H1 (cell line): ENCODE measurements around the gene GABPA. TPM values are rescaled to one million over a fixed set of nuclear protein-coding genes. Genes with fewer than 3 reads are reported as not detected.

Source experiments
- CTCF ChIA-PET: fragments of 300-600 bp; sonication (Branson Sonifier 250); formaldehyde crosslinking; loops from one replicate; lab custom pipeline; 2021; ENCODE audit not compliant: partially characterized antibody; lab: Charles Lee
- POLR2A ChIA-PET: fragments of 300-600 bp; sonication (Branson Sonifier 250); formaldehyde crosslinking; loops from one replicate; lab custom pipeline; 2021; ENCODE audit warnings: inconsistent platforms; ENCODE audit not compliant: partially characterized antibody; lab: Charles Lee
- DNase-seq, 2 experiments: peaks; one replicate each; pipeline versions ENCODE4 v3.0.0 to v3.0.0-alpha.2; 2010 to 2022; ENCODE audit warnings: low spot score in 2 of 2, low read depth in 1 of 2, mixed read lengths in 1 of 2
- FAIRE-seq: peaks from 2 replicates; lab custom pipeline; 2011; peaks lifted over from hg19 to GRCh38; lab: Jason Lieb, UNC
- H2AFZ ChIP-seq: 2 replicates; pipeline ENCODE4 v1.8.1; 2012; ENCODE audit warnings: low read length, inconsistent platforms
- H2AK5ac ChIP-seq: 2 replicates; pipeline ENCODE4 v1.6.1; 2013; ENCODE audit warnings: low read depth, low read length
- H2BK120ac ChIP-seq: replicated peaks from 2 replicates; pipeline ENCODE3; 2013; ENCODE audit warnings: low read depth, low read length, inconsistent platforms
- H2BK12ac ChIP-seq: 2 replicates; pipeline ENCODE4 v1.6.1; 2013; ENCODE audit warnings: low read depth, low read length
- H2BK15ac ChIP-seq: 2 replicates; pipeline ENCODE4 v1.6.1; 2013; ENCODE audit warnings: low read length
- H2BK20ac ChIP-seq: 2 replicates; pipeline ENCODE4 v1.6.1; 2013; ENCODE audit warnings: low read length
- H2BK5ac ChIP-seq: 2 replicates; pipeline ENCODE4 v1.6.1; 2013; ENCODE audit warnings: low read depth, low read length
- H3K14ac ChIP-seq: 2 replicates; pipeline ENCODE4 v1.6.1; 2013; ENCODE audit warnings: inconsistent platforms; ENCODE audit not compliant: insufficient read length
- H3K18ac ChIP-seq: 2 replicates; pipeline ENCODE4 v1.6.1; 2013; ENCODE audit warnings: low read length; ENCODE audit errors: extremely low read depth
- H3K23ac ChIP-seq: 2 replicates; pipeline ENCODE4 v1.6.1; 2013; ENCODE audit warnings: inconsistent platforms; ENCODE audit not compliant: insufficient read length
- H3K23me2 ChIP-seq: 2 replicates; pipeline ENCODE4 v1.6.1; 2013; ENCODE audit warnings: low read depth, low read length
- H3K27ac ChIP-seq: 2 replicates; pipeline ENCODE4 v1.6.1; 2011; ENCODE audit warnings: low read depth, low read length, inconsistent platforms
- H3K27me3 ChIP-seq, 4 experiments: replicated peaks in 1 of 4; 1 replicate in 1 of 4; 2 replicates in 3 of 4; pipeline versions ENCODE4 v1.6.1 to v1.8.1; 2011 to 2013; ENCODE audit warnings: low read length in 3 of 4, mild to moderate bottlenecking in 3 of 4, inconsistent platforms in 2 of 4, mixed read lengths in 2 of 4, moderate library complexity in 1 of 4; ENCODE audit not compliant: control insufficient read depth in 3 of 4, insufficient read depth in 3 of 4; ENCODE audit errors: extremely low read depth in 1 of 4
- H3K36me3 ChIP-seq, 4 experiments: 2 replicates each; pipeline versions ENCODE4 v1.6.1 to v1.8.1; 2011 to 2013; ENCODE audit warnings: mild to moderate bottlenecking in 4 of 4, low read length in 3 of 4, moderate library complexity in 2 of 4, control low read depth in 1 of 4, inconsistent platforms in 1 of 4; ENCODE audit not compliant: insufficient read depth in 4 of 4, control insufficient read depth in 2 of 4
- H3K4ac ChIP-seq: replicated peaks from 2 replicates; pipeline ENCODE3; 2013; ENCODE audit warnings: low read length, low read depth, mixed read lengths, inconsistent platforms; ENCODE audit not compliant: insufficient read length
- H3K4me1 ChIP-seq, 4 experiments: replicated peaks in 1 of 4; 1 replicate in 1 of 4; 2 replicates in 3 of 4; pipeline versions ENCODE4 v1.6.1 to v1.8.1; 2011 to 2013; ENCODE audit warnings: low read length in 3 of 4, inconsistent platforms in 2 of 4, mixed read lengths in 1 of 4; ENCODE audit not compliant: insufficient read depth in 4 of 4, control insufficient read depth in 3 of 4
- H3K4me2 ChIP-seq, 2 experiments: 2 replicates each; pipeline versions ENCODE4 v1.6.1 to v1.8.1; 2011 to 2013; ENCODE audit warnings: low read depth in 2 of 2, low read length in 2 of 2, control low read depth in 1 of 2, inconsistent platforms in 1 of 2, mild to moderate bottlenecking in 1 of 2; ENCODE audit not compliant: insufficient read depth in 1 of 2
- H3K4me3 ChIP-seq, 4 experiments: fragments of 200-600, 300-600 bp in 1 of 4; sonication (generic), shearing (Covaris generic), sonication (Bioruptor Twin) in 1 of 4; 2 replicates each; pipeline versions ENCODE4 v1.5.1 to v1.8.1; 2011 to 2016; ENCODE audit warnings: low read length in 4 of 4, low read depth in 3 of 4, control low read depth in 2 of 4, inconsistent platforms in 2 of 4, mild to moderate bottlenecking in 2 of 4, mixed read lengths in 1 of 4, moderate library complexity in 1 of 4; ENCODE audit not compliant: insufficient read depth in 2 of 4; ENCODE audit errors: extremely low read depth in 1 of 4
- H3K56ac ChIP-seq: replicated peaks from 2 replicates; pipeline ENCODE3; 2013; ENCODE audit warnings: low read depth, mild to moderate bottlenecking, mixed read lengths, low read length, inconsistent platforms; ENCODE audit not compliant: insufficient read length
- H3K79me1 ChIP-seq: 2 replicates; pipeline ENCODE4 v1.6.1; 2013; ENCODE audit warnings: low read depth, low read length, control low read depth
- H3K79me2 ChIP-seq, 2 experiments: 2 replicates each; pipeline versions ENCODE4 v1.6.1 to v1.8.1; 2012 to 2013; ENCODE audit warnings: low read length in 2 of 2, mild to moderate bottlenecking in 2 of 2, inconsistent platforms in 1 of 2; ENCODE audit not compliant: insufficient read depth in 2 of 2, control insufficient read depth in 1 of 2
- H3K9ac ChIP-seq, 4 experiments: replicated peaks in 1 of 4; 1 replicate in 1 of 4; 2 replicates in 3 of 4; pipeline versions ENCODE4 v1.6.1 to v1.8.1; 2011 to 2013; ENCODE audit warnings: low read depth in 3 of 4, low read length in 3 of 4, control low read depth in 2 of 4, mild to moderate bottlenecking in 2 of 4, moderate library complexity in 2 of 4, inconsistent platforms in 1 of 4; ENCODE audit errors: extremely low read depth in 1 of 4
- H3K9me3 ChIP-seq, 2 experiments: 2 replicates each; pipeline versions ENCODE4 v1.6.1 to v1.8.1; 2012 to 2013; ENCODE audit warnings: mild to moderate bottlenecking in 2 of 2, moderate library complexity in 2 of 2, control low read depth in 1 of 2, inconsistent platforms in 1 of 2, low read depth in 1 of 2, low read length in 1 of 2, mixed read lengths in 1 of 2; ENCODE audit not compliant: insufficient read depth in 2 of 2
- H4K20me1 ChIP-seq, 2 experiments: replicated peaks in 1 of 2; 2 replicates each; pipeline versions ENCODE3 to v1.8.1; 2011 to 2013; ENCODE audit warnings: inconsistent platforms in 2 of 2, low read length in 2 of 2, mild to moderate bottlenecking in 1 of 2; ENCODE audit not compliant: insufficient read depth in 2 of 2, control insufficient read depth in 1 of 2
- H4K5ac ChIP-seq: 2 replicates; pipeline ENCODE4 v1.6.1; 2013; ENCODE audit warnings: low read length, low read depth, mixed read lengths, inconsistent platforms; ENCODE audit not compliant: insufficient read length
- H4K8ac ChIP-seq: 2 replicates; pipeline ENCODE4 v1.8.0; 2013; ENCODE audit warnings: mild to moderate bottlenecking, moderate library complexity, low read length, inconsistent platforms; ENCODE audit not compliant: insufficient read depth; ENCODE audit errors: extremely low read depth
- H4K91ac ChIP-seq: replicated peaks from 2 replicates; pipeline ENCODE3; 2013; ENCODE audit warnings: low read length, mixed read lengths, inconsistent platforms; ENCODE audit not compliant: insufficient read length
- GTF2F1 ChIP-seq: IDR thresholded peaks from 2 replicates; pipeline ENCODE4 v1.6.1; 2012; ENCODE audit warnings: low read depth, low read length, improper control_type of control experiment, borderline replicate concordance
- JUN ChIP-seq: IDR thresholded peaks from 2 replicates; pipeline ENCODE4 v1.6.1; 2011; ENCODE audit warnings: low read depth, mild to moderate bottlenecking, improper control_type of control experiment, low read length
- KDM1A ChIP-seq: fragments of 200-600, 300-600 bp; sonication (generic); IDR thresholded peaks from 2 replicates; pipeline ENCODE4 v1.7.1; 2016; ENCODE audit warnings: mild to moderate bottlenecking, low read length, borderline replicate concordance
- MAX ChIP-seq: IDR thresholded peaks from 2 replicates; pipeline ENCODE4 v1.6.1; 2012; ENCODE audit warnings: inconsistent platforms
- NANOG ChIP-seq: IDR thresholded peaks from 2 replicates; pipeline ENCODE4 v1.6.1; 2011; ENCODE audit warnings: low read length, low read depth, mild to moderate bottlenecking, inconsistent platforms; ENCODE audit not compliant: insufficient read depth, poor library complexity, severe bottlenecking
- NRF1 ChIP-seq: IDR thresholded peaks from 2 replicates; pipeline ENCODE4 v1.6.1; 2011; ENCODE audit warnings: mild to moderate bottlenecking, low read depth, low read length, improper control_type of control experiment
- PHF8 ChIP-seq: fragments of 200-600 bp; sonication (generic); conservative IDR thresholded peaks from 2 replicates; pipeline ENCODE4 v1.7.1; 2012; ENCODE audit warnings: low read depth, mild to moderate bottlenecking, inconsistent platforms, low read length, moderate library complexity
- RNF2 ChIP-seq: fragments of 200-900, 300-1000 bp; sonication (generic); IDR thresholded peaks from 2 replicates; pipeline ENCODE4 v1.7.1; 2016; ENCODE audit warnings: borderline replicate concordance, low read depth, mild to moderate bottlenecking, antibody characterized with exemption, low read length; ENCODE audit not compliant: poor library complexity, severe bottlenecking; ENCODE audit errors: missing control alignments
- SAP30 ChIP-seq: fragments of 300-600 bp; sonication (generic); IDR thresholded peaks from 2 replicates; pipeline ENCODE4 v1.7.1; 2012; ENCODE audit warnings: low read length, moderate library complexity, mild to moderate bottlenecking, inconsistent platforms; ENCODE audit not compliant: insufficient read depth, insufficient replicate concordance
- SP1 ChIP-seq: IDR thresholded peaks from 2 replicates; pipeline ENCODE4 v1.6.1; 2011; ENCODE audit warnings: low read depth, low read length
- SP4 ChIP-seq: IDR thresholded peaks from 2 replicates; pipeline ENCODE4 v1.6.1; 2012; ENCODE audit warnings: low read length, inconsistent platforms
- TAF7 ChIP-seq: optimal IDR thresholded peaks from 2 replicates; pipeline ENCODE3; 2011; ENCODE audit warnings: low read depth, mild to moderate bottlenecking, inconsistent platforms, low read length, moderate library complexity, borderline replicate concordance
- TBP ChIP-seq: IDR thresholded peaks from 2 replicates; pipeline ENCODE4 v1.6.1; 2011; ENCODE audit warnings: low read depth, low read length, improper control_type of control experiment
- ZNF274 ChIP-seq: IDR thresholded peaks from 2 replicates; pipeline ENCODE4 v1.7.0; 2012; ENCODE audit warnings: low read length, borderline replicate concordance; ENCODE audit errors: extremely low read depth
- WGBS, 2 experiments: shearing (Covaris generic) in 1 of 2; methylation state at CpG; one replicate each; pipeline versions ENCODE4 v1.1.6 to v1.1.7; 2013 to 2015; ENCODE audit warnings: low lambda C conversion rate in 2 of 2, mixed read lengths in 2 of 2, inconsistent platforms in 1 of 2, low coverage in 1 of 2, missing lambda C conversion rate in 1 of 2; ENCODE audit not compliant: insufficient replicate concordance in 2 of 2, insufficient coverage in 1 of 2, insufficient read length in 1 of 2; ENCODE audit errors: extremely low coverage in 1 of 2, missing lambda C conversion rate in 1 of 2; 5-methylcytosine and 5-hydroxymethylcytosine counted together
- polyA plus RNA-seq, 7 experiments: library from polyadenylated mRNA; depleted of rRNA in 3 of 7; stranded (reverse) in 5 of 7; unstranded in 2 of 7; fragments of >200 nt in 5 of 7; fragments of 200-250 nt in 2 of 7; gene quantifications; 1 replicate in 5 of 7; 2 replicates in 1 of 7; 4 replicates in 1 of 7; pipeline versions ENCODE4 v1.2.1 to v1.2.3, GENCODE V29; 2011 to 2013; ENCODE audit warnings: missing spikeins in 2 of 7, mixed read lengths in 2 of 7
- total RNA-seq: library from RNA; stranded (reverse); fragmentation: NEBNext Ultra II Directional; extraction: Animal tissue kit (Norgen Biotek cat#: 25700); gene quantifications from 2 replicates; pipeline ENCODE4 v1.2.1, GENCODE V29; 2021

Gene GABPA
- total and polyA plus RNA-seq, 2 of the 8 experiments (the other 6 are each of a cell fraction or from before 2014, with no cell fraction given), result 5.2 to 22.2 TPM

DNA sequence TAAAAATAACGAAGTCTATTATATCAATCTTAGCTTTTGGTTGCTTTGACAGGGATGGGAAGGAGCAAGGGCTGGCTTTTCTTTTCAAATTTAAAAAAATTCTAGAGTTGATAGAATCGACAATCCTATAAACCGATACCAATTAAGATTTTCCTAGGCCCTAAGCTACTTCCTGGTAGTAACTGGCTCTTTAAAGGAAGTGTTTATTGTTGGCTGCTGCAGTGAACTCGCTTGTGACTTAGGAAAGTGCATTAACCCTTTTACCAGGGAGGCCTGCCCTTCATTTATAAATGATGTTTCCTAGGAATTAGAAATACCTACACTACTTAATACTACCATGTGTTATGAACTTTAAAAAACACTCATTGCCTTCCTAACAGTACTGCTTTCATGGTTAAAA, 33.2 kb upstream of the GABPA start:
- H3K56ac ChIP-seq, result no peak overlapping the region
- no peak overlapping the region for H3K18ac ChIP-seq
- WGBS, 2 experiments, result 83% methylated on average over 4 of the region's 4 CpGs; no CpG with 5 or more reads in 1 of the 2 experiments
- no peak overlapping the region for H4K91ac ChIP-seq
- H3K27ac ChIP-seq, result no peak overlapping the region
- H3K4ac ChIP-seq, result no peak overlapping the region
- H2AK5ac ChIP-seq, result no peak overlapping the region
- no peak overlapping the region for H3K14ac ChIP-seq
- H2BK20ac ChIP-seq, result no peak overlapping the region
- H3K4me2 ChIP-seq, result no peak overlapping the region
- no peak overlapping the region for H2BK15ac ChIP-seq
- H3K36me3 ChIP-seq, result no peaks in the 10 kb centered on the region; a peak in 2 of 8 replicates
- H3K27me3 ChIP-seq, result no peaks in the 10 kb centered on the region
- no peak overlapping the region for H2AFZ ChIP-seq
- DNase-seq, result no peak
- no peak overlapping the region for H4K5ac ChIP-seq
- H3K79me2 ChIP-seq, result no peaks in the 10 kb centered on the region
- FAIRE-seq, result no peak
- no peak overlapping the region for H3K4me3 ChIP-seq
- no peaks in the 10 kb centered on the region for H4K20me1 ChIP-seq
- no peak overlapping the region for H4K8ac ChIP-seq
- H3K79me1 ChIP-seq, result no peaks in the 10 kb centered on the region
- H3K9ac ChIP-seq, result no peak overlapping the region
- no peak overlapping the region for H2BK5ac ChIP-seq
- H2BK120ac ChIP-seq, result no peak overlapping the region
- ChIA-PET CTCF (interaction anchor here (0.6 to 1.1 kb wide), 2 partner anchors 89 to 94 kb away, joined by 3 to 4 read pairs; no protein-coding TSS in a partner anchor), POLR2A (interaction anchor here (0.6 kb wide), 1 partner anchor 10 kb away, joined by 3 read pairs; no protein-coding TSS in a partner anchor)
- H2BK12ac ChIP-seq, result no peak overlapping the region
- peaks cover 0 to 4% of the 10 kb centered on the region in 2 experiments; a peak in 1 of 4 replicates for H3K9me3 ChIP-seq
- H3K23me2 ChIP-seq, result peaks cover 2% of the 10 kb centered on the region; the same call in 1 of the 2 replicates
- H3K23ac ChIP-seq, result no peak overlapping the region
- H3K4me1 ChIP-seq, result no peaks in the 10 kb centered on the region
- TF ChIP-seq PHF8 (no peak), GTF2F1 (no peak), SP4 (no peak), SAP30 (no peak), KDM1A (no peak), SP1 (no peak), JUN (no peak), MAX (no peak), RNF2 (no peak), ZNF274 (no peak), NRF1 (no peak), TAF7 (no peak), TBP (no peak), NANOG (no peak)
